Heart left ventricle (tissue), 16 donors: Measurements from ENCODE around the gene KRT39. TPM values are rescaled to one million over a fixed set of nuclear protein-coding genes. Genes with fewer than 3 reads are reported as not detected.
"Not testable (repeated sequence)": the region's sequence is repeated elsewhere in the genome, so short reads cannot be mapped to it uniquely, and the experiment has no call there.

Experiments used
- ATAC-seq, 4 donors: fragments of 200-7000 bp; cut with Tn5 transposase; one replicate each; pipeline ENCODE4 v1.9.1; 2020 to 2022; ENCODE audit warnings: moderate library complexity in 4 of 4, mild to moderate bottlenecking in 3 of 4, moderate number of reproducible peaks in 1 of 4
- DNase-seq, 5 donors: peaks; one replicate each; pipeline ENCODE4 v3.0.0-alpha.2; 2020
- H3K27ac ChIP-seq, 12 donors: fragments of 200-600 bp; sonication (generic) in 4 of 12; one replicate each; pipeline versions ENCODE4 v1.5.0 to v1.8.0; 2016 to 2022; ENCODE audit warnings: mild to moderate bottlenecking in 2 of 12
- H3K27me3 ChIP-seq, 9 donors: fragments of 200-600 bp; sonication (generic) in 2 of 9; one replicate each; pipeline versions ENCODE4 v1.5.1 to v1.8.0; 2016 to 2022; ENCODE audit warnings: mild to moderate bottlenecking in 3 of 9
- H3K36me3 ChIP-seq, 9 donors: fragments of 200-600 bp; sonication (generic) in 2 of 9; one replicate each; pipeline versions ENCODE4 v1.5.0 to v1.8.0; 2018 to 2022; ENCODE audit warnings: mild to moderate bottlenecking in 2 of 9
- H3K4me1 ChIP-seq, 12 donors: fragments of 200-600 bp; sonication (generic) in 4 of 12; one replicate each; pipeline versions ENCODE4 v1.5.0 to v1.8.0; 2016 to 2022; ENCODE audit warnings: mild to moderate bottlenecking in 3 of 12
- H3K4me3 ChIP-seq, 12 donors: fragments of 200-600 bp; sonication (generic) in 4 of 12; one replicate each; pipeline versions ENCODE4 v1.5.0 to v1.8.0; 2017 to 2022; ENCODE audit warnings: mild to moderate bottlenecking in 9 of 12, moderate library complexity in 4 of 12
- H3K9me3 ChIP-seq, 12 donors: fragments of 200-600 bp; sonication (generic) in 4 of 12; one replicate each; pipeline versions ENCODE4 v1.5.0 to v1.8.0; 2016 to 2022; ENCODE audit warnings: mild to moderate bottlenecking in 1 of 12
- CTCF ChIP-seq, 12 donors: fragments of 200-600 bp; sonication (generic) in 4 of 12; IDR thresholded peaks; one replicate each; pipeline versions ENCODE4 v1.5.0 to v1.8.0; 2018 to 2022; ENCODE audit warnings: antibody characterized with exemption in 12 of 12, mild to moderate bottlenecking in 5 of 12
- POLR2A ChIP-seq, 2 donors: fragments of 450-650 bp; IDR thresholded peaks; one replicate each; pipeline ENCODE4 v1.6.1; 2017; ENCODE audit warnings: antibody characterized with exemption in 2 of 2, mild to moderate bottlenecking in 2 of 2, moderate library complexity in 2 of 2
- WGBS, 4 donors: extraction: QIAGEN DNeasy Blood & Tissue Kit in 2 of 4; methylation state at CpG; one replicate each; pipeline versions ENCODE4 v1.1.5 to v1.1.7; 2013 to 2018; 5-methylcytosine and 5-hydroxymethylcytosine counted together
- intact Hi-C, 10 donors: fragments of 100-400 bp; cut with DNase I; formaldehyde crosslinking; loops; one replicate each; pipeline versions ENCODE4 v1.11.1 to v1.14.2; 2022
- polyA plus RNA-seq, 2 donors: library from polyadenylated mRNA; stranded (reverse); fragments of 200-250 nt; gene quantifications; one replicate each; pipeline ENCODE4 v1.2.3, GENCODE V29; 2013
- total RNA-seq, 9 donors: library from RNA; depleted of rRNA in 2 of 9; stranded (reverse); fragments of >200 nt in 2 of 9; fragmentation: NEBNext Ultra II Directional in 3 of 9; extraction: Animal tissue kit (Norgen Biotek cat#: 25700) in 3 of 9; gene quantifications; one replicate each; pipeline versions ENCODE4 v1.1.0 to v1.2.4, GENCODE V29; 2016 to 2023
- donor health status: ischemic (EF 13 %, LVEDD 7.1; RV severe dilation, severe dysfunction).
- donor health status: healthy with polysubstance abuse.
- donor health status: DM: no; HTN: yes; CAD: no.
- donor health status: DM: no; HTN: no; CAD: no.
- donor health status: ischemic (EF 25% LVEDD 6.9; RV normal size, moderate dysfunction).
- donor health status: ischemic (EF 25% LVEDD 5.7; RV mildly dilated, moderate dysfunction).
- donor health status: healthy.
- donor health status: DM: yes; HTN: yes; CAD: no.
- donor health status: ischemic (EF 35%, LVEDD 5.7; RV mildly dilated, moderate dysfunction).
- donor health status: nonischemic (EF 11% LVEDD 7.7; RV severe dilation, severe dysfunction).
- donor health status: DM: yes; HTN: yes; CAD: no.
- donor health status: PGD.
- donor health status: ischemic (EF 29% LVEDD 5.4; RV normal size, mild dysfunction).
- donor health status: nonischemic (EF 23%, LVEDD 6.1; RV moderate dilation, normal function).

Gene KRT39
- total and polyA plus RNA-seq, 11 donors: not detected

GRCh38 chr17:41001795-41002194 lies 35.0 kb upstream of the KRT39 start:
- no peak overlapping the region for H3K4me3 ChIP-seq
- no peak for ATAC-seq
- WGBS, 4 donors: 68 to 76% (median 72%) methylated on average over 4 of the region's 4 CpGs
- no peak for DNase-seq
- intact Hi-C loops: no loop called here
- no peak for TF ChIP-seq CTCF (IDR thresholded peaks at IDR 0.05)
- TF ChIP-seq POLR2A (IDR thresholded peaks at IDR 0.05): no peak
- H3K9me3 ChIP-seq: no peaks in the 10 kb centered on the region
- H3K4me1 ChIP-seq: no peaks in the 10 kb centered on the region
- H3K27ac ChIP-seq: no peak overlapping the region
- H3K27me3 ChIP-seq: peaks cover 0 to 21% (median 5%) of the 10 kb centered on the region in 9 donors
- no peaks in the 10 kb centered on the region for H3K36me3 ChIP-seq

GRCh38 chr17:40999563-40999962 lies 32.8 kb upstream of the KRT39 start, which contains the start of gene KRTAP3-2:
Gene KRTAP3-2, minus strand, starts transcription at chr17:40999906. Its CDS starts 53 bp downstream, at chr17:40999853.
- DNase-seq, intact Hi-C loops, H3K27ac ChIP-seq, H3K9me3 ChIP-seq, ATAC-seq, H3K4me1 ChIP-seq, H3K4me3 ChIP-seq, H3K36me3 ChIP-seq: not testable (repeated sequence)
- H3K27me3 ChIP-seq: peaks cover 0 to 41% (median 8%) of the 10 kb centered on the region in 9 donors
- WGBS, 4 donors: 70 to 86% (median 72%) methylated on average over 6 of the region's 6 CpGs

- DNase-seq (no peak), ATAC-seq (no peak)
- no peaks in the 10 kb centered on the region for H3K4me1 ChIP-seq
- H3K4me3 ChIP-seq: no peak overlapping the region
- H3K36me3 ChIP-seq: no peaks in the 10 kb centered on the region
- no peak overlapping the region for H3K27ac ChIP-seq
- H3K9me3 ChIP-seq: no peaks in the 10 kb centered on the region
- H3K27me3 ChIP-seq: peaks cover 0 to 46% (median 12%) of the 10 kb centered on the region in 9 donors
- 74 to 80% (median 77%) methylated on average over 2 of the region's 2 CpGs for WGBS, 4 donors
- TF ChIP-seq CTCF (IDR thresholded peaks at IDR 0.05): no peak
- TF ChIP-seq POLR2A (IDR thresholded peaks at IDR 0.05): no peak
- intact Hi-C loops: no loop called here
Measured at GRCh38 chr17:40997361-40997760, 30.6 kb upstream of the KRT39 start.

GRCh38 chr17:40996829-40997228 lies 30.1 kb upstream of the KRT39 start:
- no peaks in the 10 kb centered on the region for H3K9me3 ChIP-seq
- no peaks in the 10 kb centered on the region for H3K4me1 ChIP-seq
- 79 to 87% (median 84%) methylated on average over 4 of the region's 4 CpGs for WGBS, 4 donors
- ATAC-seq: no peak
- peaks cover 0 to 46% (median 12%) of the 10 kb centered on the region in 9 donors for H3K27me3 ChIP-seq
- no peak overlapping the region for H3K4me3 ChIP-seq
- no peak for DNase-seq
- TF ChIP-seq CTCF (IDR thresholded peaks at IDR 0.05): no peak
- TF ChIP-seq POLR2A (IDR thresholded peaks at IDR 0.05): no peak
- intact Hi-C loops: no loop called here
- no peak overlapping the region for H3K27ac ChIP-seq
- H3K36me3 ChIP-seq: no peaks in the 10 kb centered on the region

- DNase-seq: no peak
- intact Hi-C loops: no loop called here
- H3K4me3 ChIP-seq: no peak overlapping the region
- H3K27me3 ChIP-seq: peaks cover 0 to 48% (median 12%) of the 10 kb centered on the region in 9 donors
- TF ChIP-seq CTCF (IDR thresholded peaks at IDR 0.05): no peak
- no peak for TF ChIP-seq POLR2A (IDR thresholded peaks at IDR 0.05)
- peaks cover 0 to 3% (median 0%) of the 10 kb centered on the region in 12 donors for H3K9me3 ChIP-seq
- H3K4me1 ChIP-seq: no peaks in the 10 kb centered on the region
- H3K27ac ChIP-seq: no peak overlapping the region
- 52 to 82% (median 59%) methylated on average over 1 of the region's 1 CpG for WGBS, 4 donors
- ATAC-seq: no peak
- no peaks in the 10 kb centered on the region for H3K36me3 ChIP-seq
Measured at GRCh38 chr17:40995116-40995515, 28.4 kb upstream of the KRT39 start.
